Suprapubic skin (tissue), 4 donors: ENCODE results near the gene CSMD2.

Experiments
- EP300 ChIP-seq: sonication (generic); formaldehyde crosslinking; IDR thresholded peaks from one replicate; pipeline ENCODE4 v1.6.1; 2017; ENCODE audit warnings: antibody characterized with exemption
- POLR2A ChIP-seq, 2 donors: fragments of 450-650 bp; IDR thresholded peaks; one replicate each; pipeline ENCODE4 v1.6.1; 2017; ENCODE audit warnings: antibody characterized with exemption in 2 of 2, mild to moderate bottlenecking in 2 of 2, moderate library complexity in 2 of 2
- POLR2AphosphoS5 ChIP-seq, 3 donors: sonication (generic); formaldehyde crosslinking; IDR thresholded peaks; one replicate each; pipeline ENCODE4 v1.6.1; 2017; ENCODE audit warnings: antibody characterized with exemption in 3 of 3
- TF ChIP-seq, protein P1 (sequence below), 2 donors: fragments of 200-600 bp in 1 of 2; fragments of 450-650 bp in 1 of 2; sonication (generic) in 1 of 2; IDR thresholded peaks; one replicate each; pipeline ENCODE4 v1.5.1; 2016 to 2019; ENCODE audit warnings: antibody characterized with exemption in 2 of 2, mild to moderate bottlenecking in 1 of 2, moderate library complexity in 1 of 2

GRCh38 chr1:34131396-34132160 is 33.5 kb downstream of the CSMD2 start:
- no peak for TF ChIP-seq EP300
- TF ChIP-seq, protein P1, sequence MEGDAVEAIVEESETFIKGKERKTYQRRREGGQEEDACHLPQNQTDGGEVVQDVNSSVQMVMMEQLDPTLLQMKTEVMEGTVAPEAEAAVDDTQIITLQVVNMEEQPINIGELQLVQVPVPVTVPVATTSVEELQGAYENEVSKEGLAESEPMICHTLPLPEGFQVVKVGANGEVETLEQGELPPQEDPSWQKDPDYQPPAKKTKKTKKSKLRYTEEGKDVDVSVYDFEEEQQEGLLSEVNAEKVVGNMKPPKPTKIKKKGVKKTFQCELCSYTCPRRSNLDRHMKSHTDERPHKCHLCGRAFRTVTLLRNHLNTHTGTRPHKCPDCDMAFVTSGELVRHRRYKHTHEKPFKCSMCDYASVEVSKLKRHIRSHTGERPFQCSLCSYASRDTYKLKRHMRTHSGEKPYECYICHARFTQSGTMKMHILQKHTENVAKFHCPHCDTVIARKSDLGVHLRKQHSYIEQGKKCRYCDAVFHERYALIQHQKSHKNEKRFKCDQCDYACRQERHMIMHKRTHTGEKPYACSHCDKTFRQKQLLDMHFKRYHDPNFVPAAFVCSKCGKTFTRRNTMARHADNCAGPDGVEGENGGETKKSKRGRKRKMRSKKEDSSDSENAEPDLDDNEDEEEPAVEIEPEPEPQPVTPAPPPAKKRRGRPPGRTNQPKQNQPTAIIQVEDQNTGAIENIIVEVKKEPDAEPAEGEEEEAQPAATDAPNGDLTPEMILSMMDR (IDR thresholded peaks at IDR 0.05): no peak
- TF ChIP-seq POLR2A (IDR thresholded peaks at IDR 0.05): no peak
- TF ChIP-seq POLR2AphosphoS5 (IDR thresholded peaks at IDR 0.05): no peak
